ENCODE data around the gene SV2B.

DNA sequence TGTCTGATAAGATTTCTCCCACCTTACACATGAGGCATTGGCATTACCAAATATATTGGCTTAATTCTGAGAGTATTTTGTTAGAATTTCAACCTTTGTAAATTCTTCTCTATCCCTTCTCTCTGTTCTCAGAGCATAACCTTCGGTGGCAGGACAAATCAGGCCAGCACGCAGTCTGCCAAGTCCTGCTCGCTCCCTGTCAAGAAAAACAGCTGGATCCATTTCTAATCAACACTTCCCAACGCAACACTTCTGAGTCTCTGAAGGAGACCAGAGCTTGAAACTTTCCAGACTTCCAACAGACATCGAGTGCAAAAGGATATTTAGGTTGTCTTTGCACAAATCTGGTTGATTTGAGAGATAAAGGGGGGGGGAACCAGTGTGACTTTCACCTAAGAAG is 125.7 kb downstream of the SV2B start:
- TF ChIP-seq, protein P1, sequence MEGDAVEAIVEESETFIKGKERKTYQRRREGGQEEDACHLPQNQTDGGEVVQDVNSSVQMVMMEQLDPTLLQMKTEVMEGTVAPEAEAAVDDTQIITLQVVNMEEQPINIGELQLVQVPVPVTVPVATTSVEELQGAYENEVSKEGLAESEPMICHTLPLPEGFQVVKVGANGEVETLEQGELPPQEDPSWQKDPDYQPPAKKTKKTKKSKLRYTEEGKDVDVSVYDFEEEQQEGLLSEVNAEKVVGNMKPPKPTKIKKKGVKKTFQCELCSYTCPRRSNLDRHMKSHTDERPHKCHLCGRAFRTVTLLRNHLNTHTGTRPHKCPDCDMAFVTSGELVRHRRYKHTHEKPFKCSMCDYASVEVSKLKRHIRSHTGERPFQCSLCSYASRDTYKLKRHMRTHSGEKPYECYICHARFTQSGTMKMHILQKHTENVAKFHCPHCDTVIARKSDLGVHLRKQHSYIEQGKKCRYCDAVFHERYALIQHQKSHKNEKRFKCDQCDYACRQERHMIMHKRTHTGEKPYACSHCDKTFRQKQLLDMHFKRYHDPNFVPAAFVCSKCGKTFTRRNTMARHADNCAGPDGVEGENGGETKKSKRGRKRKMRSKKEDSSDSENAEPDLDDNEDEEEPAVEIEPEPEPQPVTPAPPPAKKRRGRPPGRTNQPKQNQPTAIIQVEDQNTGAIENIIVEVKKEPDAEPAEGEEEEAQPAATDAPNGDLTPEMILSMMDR (IDR thresholded peaks at IDR 0.05 in 2 of 3, conservative IDR thresholded peaks at IDR 0.05 in 1 of 3; ENCODE audit: borderline replicate concordance in 1 of 3, insufficient read depth in 1 of 3, low read depth in 2 of 3, low read length in 2 of 3): no peak
- no peak for TF ChIP-seq EZH2 (IDR thresholded peaks at IDR 0.05)
- TF ChIP-seq FOSL1 (IDR thresholded peaks at IDR 0.05; ENCODE audit: low read depth): no peak
- TF ChIP-seq POLR2A (IDR thresholded peaks at IDR 0.05; ENCODE audit: borderline replicate concordance, extremely low read depth, insufficient read depth, insufficient read length): no peak
- TF ChIP-seq EZH2phosphoT487 (IDR thresholded peaks at IDR 0.05; ENCODE audit: borderline replicate concordance): no peak
